Sigmoid colon (tissue), 7 donors: Measurements from ENCODE around the gene PPP1R16B. TPM values are rescaled to one million over a fixed set of nuclear protein-coding genes. Genes with fewer than 3 reads are reported as not detected.

ENCODE experiments used
- DNase-seq: peaks from one replicate; pipeline ENCODE4 v3.0.0-alpha.2; 2019
- H3K27ac ChIP-seq, 4 donors: fragments of 200-600 bp; sonication (generic); one replicate each; pipeline ENCODE4 v1.5.1; 2016 to 2019; ENCODE audit warnings: mild to moderate bottlenecking in 1 of 4
- H3K27me3 ChIP-seq, 3 donors: fragments of 200-600 bp; sonication (generic); one replicate each; pipeline ENCODE4 v1.5.1; 2019; ENCODE audit warnings: mild to moderate bottlenecking in 1 of 3
- H3K36me3 ChIP-seq, 4 donors: fragments of 200-600 bp; sonication (generic); one replicate each; pipeline ENCODE4 v1.5.1; 2016 to 2019
- H3K4me1 ChIP-seq, 4 donors: fragments of 200-600 bp; sonication (generic); one replicate each; pipeline ENCODE4 v1.5.1; 2017 to 2019
- H3K4me3 ChIP-seq, 4 donors: fragments of 200-600 bp; sonication (generic); one replicate each; pipeline ENCODE4 v1.5.1; 2017 to 2019; ENCODE audit warnings: mild to moderate bottlenecking in 2 of 4, moderate library complexity in 1 of 4
- H3K9me3 ChIP-seq, 4 donors: fragments of 200-600 bp in 3 of 4; sonication (generic) in 3 of 4; one replicate each; pipeline versions ENCODE4 v1.5.1 to v1.6.1; 2013 to 2019
- EP300 ChIP-seq, 4 donors: sonication (generic); formaldehyde crosslinking; IDR thresholded peaks; one replicate each; pipeline ENCODE4 v1.6.1; 2017; ENCODE audit warnings: antibody characterized with exemption in 4 of 4
- POLR2A ChIP-seq, 2 donors: fragments of 450-650 bp; IDR thresholded peaks; one replicate each; pipeline ENCODE4 v1.6.1; 2016; ENCODE audit warnings: antibody characterized with exemption in 2 of 2, mild to moderate bottlenecking in 2 of 2, moderate library complexity in 2 of 2
- POLR2AphosphoS5 ChIP-seq, 4 donors: sonication (generic); formaldehyde crosslinking; IDR thresholded peaks; one replicate each; pipeline ENCODE4 v1.6.1; 2017; ENCODE audit warnings: antibody characterized with exemption in 4 of 4
- WGBS, 2 donors: extraction: QIAGEN DNeasy Blood & Tissue Kit; methylation state at CpG; one replicate each; pipeline ENCODE4 v1.1.7; 2013; 5-methylcytosine and 5-hydroxymethylcytosine counted together
- intact Hi-C: fragments of 100-400 bp; cut with DNase I; formaldehyde crosslinking; loops from one replicate; pipeline ENCODE4 v1.15.1; 2023
- polyA plus RNA-seq, 3 donors: library from polyadenylated mRNA; stranded (reverse); fragments of 200-250 nt; gene quantifications; one replicate each; pipeline ENCODE4 v1.2.3, GENCODE V29; 2013
- total RNA-seq, 4 donors: library from RNA; depleted of rRNA; stranded (reverse); fragments of >200 nt; gene quantifications; one replicate each; pipeline ENCODE4 v1.1.0, GENCODE V29; 2016
- TF ChIP-seq, protein P1 (sequence below), 4 experiments: fragments of 450-650 bp in 3 of 4; fragments of 200-600 bp in 1 of 4; IDR thresholded peaks; one replicate each; pipeline ENCODE4 v1.5.1; 2016 to 2019; ENCODE audit warnings: antibody characterized with exemption in 4 of 4, mild to moderate bottlenecking in 3 of 4, moderate library complexity in 2 of 4
- donor health status: healthy with polysubstance abuse.
- donor health status: Bipolar disorder and iron deficiency.
- donor health status: healthy.

Gene PPP1R16B
- total and polyA plus RNA-seq, 7 donors, result 0.92 to 21.7 (median 3.6) TPM

DNA sequence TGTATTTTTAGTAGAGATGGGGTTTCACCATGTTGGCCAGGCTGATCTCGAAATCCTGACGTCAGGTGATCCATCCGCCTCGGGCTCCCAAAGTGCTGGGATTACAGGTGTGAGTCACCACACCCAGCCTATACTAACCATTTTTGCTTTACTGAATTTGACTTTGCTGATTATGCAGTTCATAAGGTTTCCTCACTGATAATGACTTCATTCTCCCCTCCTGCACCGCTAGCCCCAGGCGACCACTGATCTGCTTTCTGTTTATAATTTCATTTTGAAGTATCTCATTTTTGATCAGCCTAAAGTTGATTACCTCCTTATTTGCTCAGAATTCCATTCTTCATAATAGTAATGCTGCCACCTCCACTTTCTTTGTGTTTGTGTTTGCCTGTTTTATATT, 72.0 kb downstream of the PPP1R16B start:
- Histone ChIP-seq H3K36me3 (no peaks in the 10 kb centered on the region), H3K27me3 (peaks cover 0 to 43% (median 8%) of the 10 kb centered on the region in 3 donors), H3K27ac (no peak overlapping the region), H3K9me3 (no peaks in the 10 kb centered on the region), H3K4me3 (no peak overlapping the region), H3K4me1 (no peaks in the 10 kb centered on the region)
- DNase-seq, result no peak
- intact Hi-C loops, result no loop called here
- 87 to 88% methylated on average over 6 of the region's 6 CpGs for WGBS, 2 donors
- TF ChIP-seq POLR2A (IDR thresholded peaks at IDR 0.05), result no peak
- TF ChIP-seq, protein P1, sequence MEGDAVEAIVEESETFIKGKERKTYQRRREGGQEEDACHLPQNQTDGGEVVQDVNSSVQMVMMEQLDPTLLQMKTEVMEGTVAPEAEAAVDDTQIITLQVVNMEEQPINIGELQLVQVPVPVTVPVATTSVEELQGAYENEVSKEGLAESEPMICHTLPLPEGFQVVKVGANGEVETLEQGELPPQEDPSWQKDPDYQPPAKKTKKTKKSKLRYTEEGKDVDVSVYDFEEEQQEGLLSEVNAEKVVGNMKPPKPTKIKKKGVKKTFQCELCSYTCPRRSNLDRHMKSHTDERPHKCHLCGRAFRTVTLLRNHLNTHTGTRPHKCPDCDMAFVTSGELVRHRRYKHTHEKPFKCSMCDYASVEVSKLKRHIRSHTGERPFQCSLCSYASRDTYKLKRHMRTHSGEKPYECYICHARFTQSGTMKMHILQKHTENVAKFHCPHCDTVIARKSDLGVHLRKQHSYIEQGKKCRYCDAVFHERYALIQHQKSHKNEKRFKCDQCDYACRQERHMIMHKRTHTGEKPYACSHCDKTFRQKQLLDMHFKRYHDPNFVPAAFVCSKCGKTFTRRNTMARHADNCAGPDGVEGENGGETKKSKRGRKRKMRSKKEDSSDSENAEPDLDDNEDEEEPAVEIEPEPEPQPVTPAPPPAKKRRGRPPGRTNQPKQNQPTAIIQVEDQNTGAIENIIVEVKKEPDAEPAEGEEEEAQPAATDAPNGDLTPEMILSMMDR (IDR thresholded peaks at IDR 0.05), result no peak
- no peak for TF ChIP-seq EP300 (IDR thresholded peaks at IDR 0.05)
- no peak for TF ChIP-seq POLR2AphosphoS5 (IDR thresholded peaks at IDR 0.05)

- Histone ChIP-seq H3K27ac (no peak overlapping the region), H3K36me3 (no peaks in the 10 kb centered on the region), H3K9me3 (no peaks in the 10 kb centered on the region), H3K4me3 (no peak overlapping the region), H3K27me3 (peaks cover 0 to 47% (median 8%) of the 10 kb centered on the region in 3 donors), H3K4me1 (no peaks in the 10 kb centered on the region)
- 21 to 37% methylated on average over 9 of the region's 9 CpGs for WGBS, 2 donors
- no peak for DNase-seq
- TF ChIP-seq POLR2A (IDR thresholded peaks at IDR 0.05) (no peak), EP300 (IDR thresholded peaks at IDR 0.05) (no peak), POLR2AphosphoS5 (IDR thresholded peaks at IDR 0.05) (no peak)
- TF ChIP-seq, protein P1 (IDR thresholded peaks at IDR 0.05), result no peak
- intact Hi-C loops, result no loop called here
These were observed 73.4 kb downstream of the PPP1R16B start for GRCh38 chr20:38878866-38879265.

GRCh38 chr20:38880952-38881735, 75.6 kb downstream of the PPP1R16B start:
- intact Hi-C loops, result no loop called here
- no peak for TF ChIP-seq EP300 (IDR thresholded peaks at IDR 0.05)
- TF ChIP-seq POLR2AphosphoS5 (IDR thresholded peaks at IDR 0.05), result no peak
- no peak for TF ChIP-seq POLR2A (IDR thresholded peaks at IDR 0.05)
- TF ChIP-seq, protein P1 (IDR thresholded peaks at IDR 0.05), result no peak
- no peak for DNase-seq
- Histone ChIP-seq H3K27ac (no peak overlapping the region), H3K27me3 (peaks cover 0 to 44% (median 8%) of the 10 kb centered on the region in 3 donors), H3K4me3 (no peak overlapping the region), H3K9me3 (no peaks in the 10 kb centered on the region), H3K4me1 (no peaks in the 10 kb centered on the region), H3K36me3 (no peaks in the 10 kb centered on the region)
- WGBS, 2 donors, result 70 to 71% methylated on average over 14 of the region's 14 CpGs

- H3K4me1 ChIP-seq, result no peaks in the 10 kb centered on the region
- no peaks in the 10 kb centered on the region for H3K36me3 ChIP-seq
- H3K9me3 ChIP-seq, result no peaks in the 10 kb centered on the region
- intact Hi-C loops, result no loop called here
- no peak overlapping the region for H3K4me3 ChIP-seq
- no peak for TF ChIP-seq POLR2A (IDR thresholded peaks at IDR 0.05)
- TF ChIP-seq EP300 (IDR thresholded peaks at IDR 0.05), result no peak
- TF ChIP-seq, protein P1 (IDR thresholded peaks at IDR 0.05), result no peak
- no peak for TF ChIP-seq POLR2AphosphoS5 (IDR thresholded peaks at IDR 0.05)
- no peak overlapping the region for H3K27ac ChIP-seq
- DNase-seq, result no peak
- peaks cover 0 to 44% (median 8%) of the 10 kb centered on the region in 3 donors for H3K27me3 ChIP-seq
- WGBS, 2 donors, result 93 to 94% methylated on average over 4 of the region's 4 CpGs
These were observed 76.4 kb downstream of the PPP1R16B start for GRCh38 chr20:38881806-38882440.
